ENCODE measurements around the gene ZP2. TPM values are rescaled to one million over a fixed set of nuclear protein-coding genes. Genes with fewer than 3 reads are reported as not detected.
A peak's percentile ranks its signal among the peaks of the same experiment; 100 is the strongest.

ZP2 gene
- total and polyA plus RNA-seq, 9 of the 15 experiments (the other 6 are each of a cell fraction or from before 2014, with no cell fraction given): not detected

GRCh38 chr16:21217121-21217520 lies 5.7 kb upstream of the ZP2 start (continued):
- TF ChIP-seq MLLT1 (IDR thresholded peaks at IDR 0.05) (peak in 1 of 2 experiments; percentile 71; a peak in 1 of 4 replicates), EP300 (IDR thresholded peaks at IDR 0.05; ENCODE audit: low read length) (peak; percentile 54; the same call in 1 of the 2 replicates), NR2F6 (CRISPR knock-in tag; IDR thresholded peaks at IDR 0.05) (no peak), ZFX (CRISPR knock-in tag; IDR thresholded peaks at IDR 0.05) (0 out of 2 replicates have a peak, but pooled peaks have one; percentile 33), FOSL1 (tag; conservative IDR thresholded peaks at IDR 0.05) (0 out of 2 replicates have a peak, but pooled peaks have one; percentile 31), ZNF766 (CRISPR knock-in tag; conservative IDR thresholded peaks at IDR 0.05) (no peak), ADNP (tag; IDR thresholded peaks at IDR 0.05) (peak; percentile 73; the same call in 1 of the 2 replicates), ZNF224 (CRISPR knock-in tag; IDR thresholded peaks at IDR 0.05) (no peak), NCOR1 (IDR thresholded peaks at IDR 0.05) (peak; percentile 55), CREBBP (IDR thresholded peaks at IDR 0.05; ENCODE audit: low read depth, low read length) (no peak), DDX20 (tag; IDR thresholded peaks at IDR 0.05; ENCODE audit: low read depth) (no peak), RFX5 (IDR thresholded peaks at IDR 0.05; ENCODE audit: low read depth, low read length) (no peak), KDM1A (IDR thresholded peaks at IDR 0.05) (peak; percentile 71 to 79), ZNF639 (CRISPR knock-in tag; conservative IDR thresholded peaks at IDR 0.05 in 1 of 2, IDR thresholded peaks at IDR 0.05 in 1 of 2) (no peak), RUNX1 (IDR thresholded peaks at IDR 0.05; ENCODE audit: low read depth) (no peak)
